Measurements from ENCODE around the gene MOB3A. TPM values are rescaled to one million over a fixed set of nuclear protein-coding genes. Genes with fewer than 3 reads are reported as not detected.

Gene MOB3A
- total and polyA plus RNA-seq, 2 of the 8 experiments (the other 6 are each of a cell fraction or from before 2014, with no cell fraction given) = 9.2 to 9.6 TPM

DNA sequence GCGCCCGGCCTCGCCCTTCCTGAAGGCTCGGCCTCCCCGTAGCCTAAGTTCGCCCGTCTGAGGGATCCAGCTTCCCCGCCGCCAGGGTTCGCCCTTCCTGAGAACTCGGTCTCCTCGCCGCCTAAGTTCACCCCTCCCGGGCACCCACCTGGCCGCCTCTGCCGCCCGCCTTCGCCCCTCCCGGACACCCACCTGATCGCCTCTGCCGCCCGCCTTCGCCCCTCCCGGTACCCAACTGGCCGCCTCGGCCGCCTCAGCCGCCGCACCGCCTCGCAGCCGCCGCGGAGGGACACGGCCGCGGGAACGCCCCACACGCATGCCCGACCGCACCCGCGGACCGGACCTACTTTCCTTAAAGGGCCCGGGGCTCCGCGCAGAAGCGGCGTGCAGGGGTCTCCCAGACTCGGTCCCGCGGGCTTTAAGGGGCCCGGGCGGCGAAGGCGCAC, at the start of gene MOB3A (continued):
- TF ChIP-seq CBX8 (IDR thresholded peaks at IDR 0.05; ENCODE audit: borderline replicate concordance, low read depth, low read length) (no peak), CBX5 (IDR thresholded peaks at IDR 0.05; ENCODE audit: low read depth, low read length) (no peak), CHD1 (IDR thresholded peaks at IDR 0.05; ENCODE audit: low read depth, low read length) (no peak), CREB1 (IDR thresholded peaks at IDR 0.05) (peak; percentile 57), CTBP2 (IDR thresholded peaks at IDR 0.05; ENCODE audit: borderline replicate concordance, insufficient read depth, insufficient read length, low read length) (no peak), SP1 (IDR thresholded peaks at IDR 0.05; ENCODE audit: low read depth, low read length) (no peak), POLR2AphosphoS5 (IDR thresholded peaks at IDR 0.05; ENCODE audit: low read depth, low read length) (peak; percentile 18; the same call in 1 of the 2 replicates), SRF (IDR thresholded peaks at IDR 0.05; ENCODE audit: low read depth, low read length) (no peak), SIRT6 (IDR thresholded peaks at IDR 0.05; ENCODE audit: low read length) (no peak), RAD21 (IDR thresholded peaks at IDR 0.05 in 1 of 2, conservative IDR thresholded peaks at IDR 0.05 in 1 of 2; ENCODE audit: low read depth in 2 of 2, low read length in 2 of 2) (no peak), BCL11A (IDR thresholded peaks at IDR 0.05; ENCODE audit: low read depth in 2 of 2, low read length in 2 of 2) (no peak), TEAD4 (IDR thresholded peaks at IDR 0.05; ENCODE audit: low read depth, low read length) (peak; percentile 22; the same call in 1 of the 2 replicates), NANOG (IDR thresholded peaks at IDR 0.05; ENCODE audit: insufficient read depth, low read depth, low read length, poor library complexity, severe bottlenecking) (peak; percentile 45), HDAC6 (IDR thresholded peaks at IDR 0.05; ENCODE audit: low read depth, low read length) (no peak), ZNF274 (IDR thresholded peaks at IDR 0.05; ENCODE audit: borderline replicate concordance, extremely low read depth, low read length) (no peak), SAP30 (IDR thresholded peaks at IDR 0.05; ENCODE audit: insufficient read depth, insufficient replicate concordance, low read length) (no peak), SP4 (IDR thresholded peaks at IDR 0.05; ENCODE audit: low read length) (no peak; the same call in 1 of the 2 replicates), USF2 (IDR thresholded peaks at IDR 0.05; ENCODE audit: low read length) (no peak), ATF3 (IDR thresholded peaks at IDR 0.05; ENCODE audit: insufficient read depth, low read depth, low read length) (no peak), SIN3A (conservative IDR thresholded peaks at IDR 0.05 in 1 of 2, IDR thresholded peaks at IDR 0.05 in 1 of 2; ENCODE audit: low read depth in 1 of 2, low read length in 2 of 2) (peak in 1 of 2 experiments; percentile 74; a peak in 1 of 4 replicates), EP300 (IDR thresholded peaks at IDR 0.05; ENCODE audit: borderline replicate concordance in 1 of 2, low read depth in 2 of 2, low read length in 2 of 2) (no peak; a peak in 1 of 3 replicates), EZH2 (IDR thresholded peaks at IDR 0.05; ENCODE audit: low read depth, low read length, severe bottlenecking) (no peak)

Data from H1 (cell line).